KMS-11 (cell line): ENCODE data around the gene COA5.

ENCODE experiments used
- H2AFZ ChIP-seq: fragments of 200-600 bp; sonication (generic); 2 replicates; pipeline ENCODE4 v1.6.1; 2016; ENCODE audit warnings: antibody characterized with exemption, mixed run types, low read depth
- H3K27ac ChIP-seq: fragments of 200-600 bp; sonication (generic); 2 replicates; pipeline ENCODE4 v1.6.1; 2016; ENCODE audit warnings: mild to moderate bottlenecking, mixed run types
- H3K27me3 ChIP-seq: fragments of 200-600 bp; sonication (generic); 2 replicates; pipeline ENCODE4 v1.6.1; 2017; ENCODE audit warnings: mild to moderate bottlenecking, low read depth, mixed run types, moderate library complexity; ENCODE audit not compliant: insufficient read depth
- H3K36me3 ChIP-seq: fragments of 200-600 bp; sonication (generic); 2 replicates; pipeline ENCODE4 v1.6.1; 2017; ENCODE audit warnings: mild to moderate bottlenecking, mixed run types; ENCODE audit not compliant: insufficient read depth
- H3K4me1 ChIP-seq: fragments of 200-600 bp; sonication (generic); 2 replicates; pipeline ENCODE4 v1.6.1; 2016; ENCODE audit warnings: mild to moderate bottlenecking, low read depth, mixed run types; ENCODE audit not compliant: poor library complexity, severe bottlenecking
- H3K4me2 ChIP-seq: fragments of 200-600 bp; sonication (generic); 2 replicates; pipeline ENCODE4 v1.7.0; 2016; ENCODE audit warnings: mild to moderate bottlenecking, mixed run types
- H3K4me3 ChIP-seq: fragments of 200-600 bp; sonication (generic); IDR thresholded peaks from 2 replicates; pipeline ENCODE4 v1.6.1; 2017; ENCODE audit warnings: low read depth, low read length, mixed read lengths; ENCODE audit not compliant: insufficient read depth
- H3K79me2 ChIP-seq: fragments of 200-600 bp; sonication (generic); 2 replicates; pipeline ENCODE4 v1.6.1; 2016; ENCODE audit warnings: low read depth, mixed run types; ENCODE audit not compliant: insufficient read depth
- H3K9ac ChIP-seq: fragments of 200-600 bp; sonication (generic); 2 replicates; pipeline ENCODE4 v1.6.1; 2016; ENCODE audit warnings: mild to moderate bottlenecking, mixed run types
- H4K20me1 ChIP-seq: fragments of 200-600 bp; sonication (generic); 2 replicates; pipeline ENCODE4 v1.6.1; 2016; ENCODE audit warnings: mild to moderate bottlenecking, mixed run types; ENCODE audit not compliant: insufficient read depth
- TF ChIP-seq, protein P1 (sequence below): fragments of 200-600 bp; sonication (generic); conservative IDR thresholded peaks from 2 replicates; pipeline ENCODE4 v1.6.1; 2017; ENCODE audit warnings: low read depth, mild to moderate bottlenecking, antibody characterized with exemption, low read length, moderate library complexity, mixed read lengths

The COA5 gene

DNA sequence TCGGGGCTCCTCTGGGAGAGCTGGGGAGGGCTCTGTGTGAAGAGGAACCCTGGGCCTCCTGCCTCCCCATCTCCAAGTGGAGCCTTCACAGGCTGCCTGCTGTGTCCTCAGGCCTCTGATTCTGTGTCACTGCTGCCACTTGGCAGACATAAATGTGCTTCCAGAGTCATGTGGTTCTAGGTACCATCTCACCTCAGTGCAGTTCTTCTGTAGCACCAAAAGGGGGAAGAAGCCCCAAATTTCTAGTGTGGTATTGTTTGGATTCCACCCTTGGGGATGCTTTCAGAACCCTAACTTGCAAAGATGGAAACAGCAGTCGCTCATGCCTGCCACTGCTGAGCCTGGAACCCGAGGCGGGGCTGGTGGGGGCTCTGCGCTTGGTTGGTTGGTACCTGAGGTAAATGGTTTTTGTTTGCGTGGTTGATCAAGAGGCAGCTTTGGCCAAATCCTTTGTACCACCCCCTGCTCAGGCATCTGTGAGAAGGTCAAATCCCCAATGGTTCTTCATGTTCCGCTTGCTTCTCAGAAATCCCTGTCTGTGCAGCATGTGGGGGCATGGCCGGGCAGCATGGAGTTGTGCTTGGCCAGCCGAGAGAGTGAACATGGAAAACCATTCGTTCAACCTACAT, 27.5 kb downstream of the COA5 start:
- H3K4me3 ChIP-seq = no peak overlapping the region
- TF ChIP-seq, protein P1, sequence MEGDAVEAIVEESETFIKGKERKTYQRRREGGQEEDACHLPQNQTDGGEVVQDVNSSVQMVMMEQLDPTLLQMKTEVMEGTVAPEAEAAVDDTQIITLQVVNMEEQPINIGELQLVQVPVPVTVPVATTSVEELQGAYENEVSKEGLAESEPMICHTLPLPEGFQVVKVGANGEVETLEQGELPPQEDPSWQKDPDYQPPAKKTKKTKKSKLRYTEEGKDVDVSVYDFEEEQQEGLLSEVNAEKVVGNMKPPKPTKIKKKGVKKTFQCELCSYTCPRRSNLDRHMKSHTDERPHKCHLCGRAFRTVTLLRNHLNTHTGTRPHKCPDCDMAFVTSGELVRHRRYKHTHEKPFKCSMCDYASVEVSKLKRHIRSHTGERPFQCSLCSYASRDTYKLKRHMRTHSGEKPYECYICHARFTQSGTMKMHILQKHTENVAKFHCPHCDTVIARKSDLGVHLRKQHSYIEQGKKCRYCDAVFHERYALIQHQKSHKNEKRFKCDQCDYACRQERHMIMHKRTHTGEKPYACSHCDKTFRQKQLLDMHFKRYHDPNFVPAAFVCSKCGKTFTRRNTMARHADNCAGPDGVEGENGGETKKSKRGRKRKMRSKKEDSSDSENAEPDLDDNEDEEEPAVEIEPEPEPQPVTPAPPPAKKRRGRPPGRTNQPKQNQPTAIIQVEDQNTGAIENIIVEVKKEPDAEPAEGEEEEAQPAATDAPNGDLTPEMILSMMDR = peak; percentile 26; the same call in 1 of the 2 replicates
- H3K4me1 ChIP-seq = no peaks in the 10 kb centered on the region
- no peak overlapping the region for H3K27ac ChIP-seq
- no peaks in the 10 kb centered on the region for H4K20me1 ChIP-seq
- no peaks in the 10 kb centered on the region for H3K79me2 ChIP-seq
- H3K36me3 ChIP-seq = no peaks in the 10 kb centered on the region
- H3K4me2 ChIP-seq = no peak overlapping the region
- H3K27me3 ChIP-seq = no peaks in the 10 kb centered on the region
- H3K9ac ChIP-seq = no peak overlapping the region
- H2AFZ ChIP-seq = no peak overlapping the region

DNA sequence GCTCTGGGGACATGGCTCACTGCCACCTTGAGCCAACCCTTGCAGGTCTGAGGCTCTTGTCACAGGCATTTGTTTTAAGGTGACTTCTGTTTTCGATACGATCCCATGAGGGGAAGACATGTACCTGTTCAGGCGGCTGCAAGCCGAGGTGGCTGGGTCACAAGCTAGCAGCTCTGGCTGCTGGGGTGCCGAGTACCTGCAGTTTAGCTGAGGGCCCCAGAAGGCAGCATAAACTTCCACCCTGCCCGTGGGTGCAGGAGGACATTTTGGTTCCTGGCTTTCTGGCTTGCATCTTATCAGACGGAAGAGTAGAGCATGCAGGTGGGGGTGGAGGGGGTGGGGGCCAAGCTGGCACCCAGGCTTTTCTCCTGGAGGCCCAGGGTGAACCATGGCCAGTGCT, 28.4 kb downstream of the COA5 start:
- Histone ChIP-seq H3K4me3 (no peak overlapping the region), H3K27me3 (no peaks in the 10 kb centered on the region), H3K4me2 (no peak overlapping the region), H3K36me3 (no peaks in the 10 kb centered on the region), H4K20me1 (no peaks in the 10 kb centered on the region), H3K79me2 (no peaks in the 10 kb centered on the region), H2AFZ (no peak overlapping the region), H3K9ac (no peak overlapping the region), H3K4me1 (no peaks in the 10 kb centered on the region), H3K27ac (no peak overlapping the region)
- TF ChIP-seq, protein P1 = no peak

DNA sequence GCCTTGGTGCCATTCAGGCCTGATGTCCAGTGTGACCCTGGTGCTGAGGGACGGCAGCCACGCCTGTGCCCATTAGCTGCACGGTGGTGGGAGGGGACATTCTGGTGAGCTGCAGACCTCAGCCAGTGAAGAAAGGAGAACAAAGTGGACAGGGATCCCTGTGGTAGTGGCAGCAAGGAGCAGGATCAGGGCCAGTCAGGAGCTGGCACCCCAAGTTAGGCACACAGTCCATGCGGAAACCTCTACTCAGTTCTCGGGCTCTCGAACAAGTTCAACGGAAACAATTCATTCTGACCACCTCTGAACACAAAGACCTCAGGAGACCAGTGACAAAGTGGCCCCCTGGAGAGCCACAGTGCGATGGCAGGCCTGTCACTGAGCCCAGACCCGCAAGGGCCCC, 30.1 kb downstream of the COA5 start:
- H3K4me3 ChIP-seq = no peak overlapping the region

DNA sequence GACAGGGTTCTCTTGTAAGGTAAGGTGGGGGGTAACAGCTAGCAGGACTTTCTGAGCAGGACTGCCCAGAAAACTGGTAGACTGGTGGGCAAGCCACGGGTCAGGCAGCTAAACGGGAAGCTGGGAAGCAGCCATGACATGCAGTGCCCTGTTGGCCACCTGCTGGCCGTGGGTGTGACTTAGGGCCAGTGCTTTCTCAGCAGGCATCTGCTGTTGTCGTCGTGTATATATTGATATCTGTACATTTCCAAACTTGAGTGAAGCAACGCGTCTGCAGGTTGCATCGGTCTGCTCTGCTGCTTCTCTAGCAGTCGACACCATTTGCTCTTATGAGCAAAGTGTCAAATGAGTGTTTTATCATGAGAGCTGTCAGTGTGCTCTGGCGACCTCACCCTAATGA, 31.0 kb downstream of the COA5 start:
- Histone ChIP-seq H3K27ac (no peak overlapping the region), H3K36me3 (no peaks in the 10 kb centered on the region), H2AFZ (no peak overlapping the region), H3K79me2 (no peaks in the 10 kb centered on the region), H3K4me3 (no peak overlapping the region), H3K27me3 (no peaks in the 10 kb centered on the region), H3K4me1 (no peaks in the 10 kb centered on the region), H3K9ac (no peak overlapping the region), H4K20me1 (no peaks in the 10 kb centered on the region), H3K4me2 (no peak overlapping the region)
- TF ChIP-seq, protein P1 = no peak

More for the DNA sequence above, 30.1 kb downstream of the COA5 start:
- H3K27me3 ChIP-seq = no peaks in the 10 kb centered on the region
- no peaks in the 10 kb centered on the region for H3K79me2 ChIP-seq
- no peak overlapping the region for H3K9ac ChIP-seq
- no peak overlapping the region for H3K27ac ChIP-seq
- no peaks in the 10 kb centered on the region for H4K20me1 ChIP-seq
- TF ChIP-seq, protein P1 = no peak
- no peak overlapping the region for H2AFZ ChIP-seq
- no peaks in the 10 kb centered on the region for H3K4me1 ChIP-seq
- no peaks in the 10 kb centered on the region for H3K36me3 ChIP-seq
- H3K4me2 ChIP-seq = no peak overlapping the region
